Nephron (organoid): ENCODE results near the gene CEP57L1.
A peak's percentile ranks its signal among the peaks of the same experiment; 100 is the strongest.

Source experiments
- H3K27ac Mint-ChIP-seq, 3 experiments: 2 replicates each; pipeline ENCODE4 v1.8.0; 2020; ENCODE audit warnings: mixed read lengths in 3 of 3, mild to moderate bottlenecking in 2 of 3, moderate library complexity in 1 of 3
- H3K27me3 Mint-ChIP-seq: 2 replicates; pipeline ENCODE4 v1.8.0; 2021; ENCODE audit warnings: low read depth, mild to moderate bottlenecking, moderate library complexity, mixed read lengths
- H3K36me3 Mint-ChIP-seq: 2 replicates; pipeline ENCODE4 v1.8.0; 2020; ENCODE audit warnings: low read depth, mixed read lengths
- H3K4me1 Mint-ChIP-seq: 2 replicates; pipeline ENCODE4 v1.8.0; 2020; ENCODE audit warnings: mixed read lengths
- H3K4me3 Mint-ChIP-seq, 3 experiments: 2 replicates each; pipeline ENCODE4 v1.8.0; 2020; ENCODE audit warnings: mild to moderate bottlenecking in 3 of 3, mixed read lengths in 3 of 3, moderate library complexity in 2 of 3
- H3K9me3 Mint-ChIP-seq: 2 replicates; pipeline ENCODE4 v1.8.0; 2020; ENCODE audit warnings: mixed read lengths
- TF ChIP-seq, protein P1 (sequence below), 3 experiments: fragments of 200-600 bp; sonication (generic); IDR thresholded peaks; one replicate each; pipeline ENCODE4 v1.5.0; 2021; ENCODE audit warnings: antibody characterized with exemption in 3 of 3; ENCODE audit not compliant: unreplicated experiment in 3 of 3

The CEP57L1 gene

DNA sequence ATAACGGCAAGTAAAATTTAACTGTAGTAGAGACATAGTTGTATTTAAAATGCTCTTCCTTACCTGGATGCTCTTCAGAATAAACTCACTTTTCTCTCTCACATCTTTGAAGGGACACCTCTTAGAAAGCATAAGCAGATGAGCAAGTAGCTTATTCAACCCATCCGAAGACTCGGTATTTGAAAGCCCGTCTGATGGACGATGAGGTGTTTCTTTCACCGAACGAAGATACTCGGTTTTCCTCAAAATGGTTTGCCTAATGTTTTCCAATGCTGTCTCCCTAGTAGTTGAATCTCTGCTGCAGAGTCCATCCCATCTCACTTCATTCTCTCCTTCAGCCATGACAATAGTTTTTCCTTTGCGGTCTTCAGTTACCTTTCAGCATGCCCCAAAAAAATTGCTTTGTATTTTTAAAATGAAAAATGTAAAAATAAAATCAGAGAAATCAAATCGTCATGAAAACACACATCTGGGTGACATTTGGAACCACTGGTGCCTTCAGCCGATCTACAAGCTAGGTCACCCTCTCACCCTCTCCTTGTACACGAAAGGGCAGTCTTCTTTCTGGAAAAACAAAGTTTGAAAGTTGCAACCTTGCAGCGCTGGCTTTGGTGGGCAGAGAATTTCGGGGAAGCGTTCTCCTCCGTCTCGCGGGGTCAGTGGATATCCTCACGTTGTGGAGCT lies 1.4 kb upstream of the CEP57L1 start:
- TF ChIP-seq, protein P1, sequence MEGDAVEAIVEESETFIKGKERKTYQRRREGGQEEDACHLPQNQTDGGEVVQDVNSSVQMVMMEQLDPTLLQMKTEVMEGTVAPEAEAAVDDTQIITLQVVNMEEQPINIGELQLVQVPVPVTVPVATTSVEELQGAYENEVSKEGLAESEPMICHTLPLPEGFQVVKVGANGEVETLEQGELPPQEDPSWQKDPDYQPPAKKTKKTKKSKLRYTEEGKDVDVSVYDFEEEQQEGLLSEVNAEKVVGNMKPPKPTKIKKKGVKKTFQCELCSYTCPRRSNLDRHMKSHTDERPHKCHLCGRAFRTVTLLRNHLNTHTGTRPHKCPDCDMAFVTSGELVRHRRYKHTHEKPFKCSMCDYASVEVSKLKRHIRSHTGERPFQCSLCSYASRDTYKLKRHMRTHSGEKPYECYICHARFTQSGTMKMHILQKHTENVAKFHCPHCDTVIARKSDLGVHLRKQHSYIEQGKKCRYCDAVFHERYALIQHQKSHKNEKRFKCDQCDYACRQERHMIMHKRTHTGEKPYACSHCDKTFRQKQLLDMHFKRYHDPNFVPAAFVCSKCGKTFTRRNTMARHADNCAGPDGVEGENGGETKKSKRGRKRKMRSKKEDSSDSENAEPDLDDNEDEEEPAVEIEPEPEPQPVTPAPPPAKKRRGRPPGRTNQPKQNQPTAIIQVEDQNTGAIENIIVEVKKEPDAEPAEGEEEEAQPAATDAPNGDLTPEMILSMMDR (IDR thresholded peaks at IDR 0.05; ENCODE audit: unreplicated experiment in 3 of 3), result no peak
- peaks cover 67% of the 10 kb centered on the region for H3K4me1 Mint-ChIP-seq
- no peaks in the 10 kb centered on the region for H3K9me3 Mint-ChIP-seq
- H3K27ac Mint-ChIP-seq, result peak overlapping the region; percentile 90 to 100 (median 93)
- peak overlapping the region; percentile 93 to 100 (median 93) for H3K4me3 Mint-ChIP-seq
- peaks cover 9% of the 10 kb centered on the region for H3K36me3 Mint-ChIP-seq
- H3K27me3 Mint-ChIP-seq, result no peaks in the 10 kb centered on the region

DNA sequence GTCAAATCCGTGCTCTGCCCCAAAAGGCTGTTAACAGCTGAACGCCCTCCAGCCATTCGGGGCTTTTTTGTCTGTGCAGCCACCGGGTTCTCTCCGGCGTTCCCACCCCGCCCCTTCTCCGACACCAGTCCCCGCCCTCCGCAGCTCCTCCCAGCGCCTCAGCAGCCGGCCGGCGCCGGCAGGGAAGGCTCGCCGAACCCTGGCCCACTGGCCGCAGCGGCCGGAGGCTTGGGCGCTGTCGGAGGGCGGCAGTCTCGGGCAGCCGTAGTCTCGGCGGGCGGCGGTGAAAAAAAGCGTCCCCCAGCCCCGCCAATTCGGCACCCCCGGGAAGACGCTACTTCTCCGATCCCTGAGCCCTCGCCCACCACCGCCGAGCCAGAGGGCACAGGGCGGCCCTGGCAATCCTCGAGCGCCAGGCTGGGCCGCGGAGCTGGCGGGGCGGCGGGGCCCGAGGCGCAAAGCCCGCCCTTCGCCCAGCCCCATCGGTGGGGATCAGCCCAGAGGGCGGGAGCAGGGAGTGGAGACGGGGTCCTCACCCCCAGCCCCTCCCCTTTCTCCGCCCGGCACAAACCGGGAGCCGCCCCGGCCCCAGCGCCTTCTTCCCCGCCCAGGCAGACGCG lies 781 bp upstream of the CEP57L1 start, which contains the start of gene SESN1:
Gene SESN1, minus strand, starts transcription at position 431 of the 620 bp plus-strand sequence. CDS start 773 bp downstream, outside the sequence.
- peaks cover 14% of the 10 kb centered on the region for H3K36me3 Mint-ChIP-seq
- H3K27me3 Mint-ChIP-seq, result no peaks in the 10 kb centered on the region
- TF ChIP-seq, protein P1 (IDR thresholded peaks at IDR 0.05; ENCODE audit: unreplicated experiment in 3 of 3), result no peak
- peak within 1 kb of the TSS; percentile 100 for H3K27ac Mint-ChIP-seq
- H3K4me1 Mint-ChIP-seq, result peaks cover 60% of the 10 kb centered on the region
- H3K9me3 Mint-ChIP-seq, result no peaks in the 10 kb centered on the region
- H3K4me3 Mint-ChIP-seq, result peak within 1 kb of the TSS; percentile 93 to 100 (median 95)

DNA sequence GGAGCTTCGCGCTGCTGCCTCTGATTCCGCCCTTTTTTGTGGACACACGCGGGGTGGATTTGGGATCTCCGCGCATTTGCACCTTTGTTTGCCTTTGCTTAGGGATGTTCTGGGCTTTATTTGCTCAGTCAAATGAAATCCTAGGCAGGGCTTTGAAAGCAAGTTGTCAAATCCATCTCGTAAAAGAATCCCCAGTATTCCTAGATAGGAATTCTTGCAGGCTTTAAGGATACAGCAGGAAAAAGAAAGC lies 453 bp downstream of the CEP57L1 start:
- Mint-ChIP-seq H3K36me3 (peaks cover 14% of the 10 kb centered on the region), H3K27me3 (no peaks in the 10 kb centered on the region), H3K4me1 (peaks cover 48% of the 10 kb centered on the region), H3K27ac (peak overlapping the region; percentile 100), H3K4me3 (peak overlapping the region; percentile 93 to 97 (median 95)), H3K9me3 (no peaks in the 10 kb centered on the region)
- TF ChIP-seq, protein P1 (IDR thresholded peaks at IDR 0.05; ENCODE audit: unreplicated experiment in 3 of 3), result no peak

DNA sequence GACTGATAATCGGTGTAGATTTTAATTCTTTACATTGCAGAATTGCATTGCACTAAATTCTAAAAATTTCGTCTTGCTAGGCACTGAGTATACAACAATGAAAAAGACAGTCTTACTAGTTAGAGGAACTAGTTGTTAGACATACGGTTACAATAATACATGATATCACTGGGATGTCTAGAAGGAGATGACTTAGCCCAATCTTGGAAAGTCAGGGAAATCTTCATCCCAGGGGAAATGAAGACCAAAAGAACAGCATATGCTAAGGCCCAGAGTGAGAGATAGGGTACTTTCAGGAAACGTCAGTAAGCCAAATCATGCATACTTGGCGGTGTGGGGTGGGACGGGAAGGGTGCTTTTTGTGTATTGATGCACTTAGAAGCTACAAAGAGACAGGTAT lies 901 bp downstream of the CEP57L1 start:
- peaks cover 19% of the 10 kb centered on the region for H3K36me3 Mint-ChIP-seq
- H3K27me3 Mint-ChIP-seq, result no peaks in the 10 kb centered on the region
- H3K4me3 Mint-ChIP-seq, result peak overlapping the region; percentile 93 to 97 (median 95)
- TF ChIP-seq, protein P1 (IDR thresholded peaks at IDR 0.05; ENCODE audit: unreplicated experiment in 3 of 3), result no peak
- no peaks in the 10 kb centered on the region for H3K9me3 Mint-ChIP-seq
- H3K4me1 Mint-ChIP-seq, result peaks cover 46% of the 10 kb centered on the region
- peak overlapping the region; percentile 100 for H3K27ac Mint-ChIP-seq

DNA sequence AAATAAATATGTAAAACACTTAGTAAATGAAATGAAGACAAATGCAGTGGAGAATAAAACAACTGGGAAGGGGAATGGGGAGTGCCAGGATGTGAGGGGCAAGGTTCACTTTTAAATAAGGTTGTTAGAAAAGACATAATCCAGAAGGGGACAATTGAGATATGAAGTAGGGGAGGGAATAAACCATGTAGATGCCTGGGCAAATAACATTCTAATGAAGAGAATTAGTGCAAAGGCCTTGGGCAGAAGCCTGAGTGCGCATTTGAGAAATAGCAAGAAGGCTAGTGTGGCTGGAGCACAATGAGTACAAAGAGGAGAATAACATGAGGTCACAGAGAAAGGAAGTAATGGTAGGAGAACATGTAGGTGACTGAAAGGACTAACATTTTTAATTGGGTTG lies 2.4 kb downstream of the CEP57L1 start:
- H3K27ac Mint-ChIP-seq, result peak overlapping the region in 1 of 3 experiments; percentile 4
- H3K36me3 Mint-ChIP-seq, result peaks cover 24% of the 10 kb centered on the region
- H3K4me1 Mint-ChIP-seq, result peaks cover 32% of the 10 kb centered on the region
- H3K27me3 Mint-ChIP-seq, result no peaks in the 10 kb centered on the region
- no peaks in the 10 kb centered on the region for H3K9me3 Mint-ChIP-seq
- TF ChIP-seq, protein P1 (IDR thresholded peaks at IDR 0.05; ENCODE audit: unreplicated experiment in 3 of 3), result no peak
- H3K4me3 Mint-ChIP-seq, result peak overlapping the region in 1 of 3 experiments; percentile 19

DNA sequence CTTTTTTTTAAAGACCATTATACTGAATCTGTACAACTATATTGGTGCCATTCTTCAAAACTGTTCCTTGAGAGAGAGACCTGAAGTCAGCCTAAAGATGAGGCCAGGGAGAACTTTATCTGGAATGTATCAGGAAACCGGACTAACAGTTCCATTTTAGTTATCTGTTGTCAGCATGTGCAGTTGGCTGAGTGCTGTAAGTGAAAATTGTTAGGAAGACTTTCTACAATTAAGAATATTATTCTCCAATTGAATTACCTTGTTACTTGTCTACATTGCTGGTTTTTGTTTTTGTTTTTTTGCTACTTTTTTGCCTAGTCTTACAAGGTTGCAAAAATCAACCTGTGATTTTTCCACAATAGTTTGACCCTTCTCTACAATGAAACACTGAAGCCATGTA lies 7.5 kb downstream of the CEP57L1 start:
- no peaks in the 10 kb centered on the region for H3K27me3 Mint-ChIP-seq
- TF ChIP-seq, protein P1 (IDR thresholded peaks at IDR 0.05; ENCODE audit: unreplicated experiment in 3 of 3), result no peak
- H3K27ac Mint-ChIP-seq, result no peak overlapping the region
- peaks cover 1% of the 10 kb centered on the region for H3K4me1 Mint-ChIP-seq
- peaks cover 29% of the 10 kb centered on the region for H3K36me3 Mint-ChIP-seq
- no peaks in the 10 kb centered on the region for H3K9me3 Mint-ChIP-seq
- H3K4me3 Mint-ChIP-seq, result no peak overlapping the region
